Right lobe of liver (tissue), 4 donors: ENCODE data around the gene CNBP.
"Not testable (repeated sequence)": the region's sequence is repeated elsewhere in the genome, so short reads cannot be mapped to it uniquely, and the experiment has no call there.

Experiments used
- CTCF ChIP-seq, 4 donors: fragments of 200-600 bp in 3 of 4; fragments of 450-650 bp in 1 of 4; IDR thresholded peaks; one replicate each; pipeline versions ENCODE4 v1.5.1 to v1.8.0; 2016 to 2022; ENCODE audit warnings: antibody characterized with exemption in 4 of 4, mild to moderate bottlenecking in 2 of 4
- POLR2A ChIP-seq: fragments of 450-650 bp; IDR thresholded peaks from one replicate; pipeline ENCODE4 v1.6.1; 2017; ENCODE audit warnings: antibody characterized with exemption, mild to moderate bottlenecking
- donor health status: DM: no; HTN: no; CAD: no.
- donor health status: DM: no; HTN: no; CAD: no.
- donor health status: DM: no; HTN: yes; CAD: no.

GRCh38 chr3:129189793-129190192, 6.1 kb upstream of the CNBP start:
- TF ChIP-seq POLR2A; CTCF (IDR thresholded peaks at IDR 0.05): not testable (repeated sequence)
